Measurements from ENCODE around the gene SLC8A1.

The SLC8A1 gene

DNA sequence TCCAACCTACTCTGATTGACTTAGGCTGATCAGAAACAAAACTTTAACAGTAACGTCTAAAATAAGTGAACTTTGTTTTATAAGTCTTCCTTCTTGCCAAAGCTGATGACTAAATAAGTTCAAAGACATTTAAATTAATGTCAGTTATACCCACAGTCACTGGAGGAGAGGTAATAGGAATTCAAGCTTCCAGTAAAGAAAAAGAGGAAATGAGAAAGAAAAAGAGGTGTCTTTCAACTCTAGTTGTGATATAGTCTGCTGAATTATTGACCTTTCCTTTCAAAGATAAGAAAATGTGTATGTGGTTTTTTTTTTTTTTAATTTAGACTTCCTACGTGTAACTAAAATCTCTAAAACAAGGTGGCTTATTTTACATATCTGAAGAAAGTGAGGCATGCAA lies 191.5 kb downstream of the SLC8A1 start:
- no peak for DNase-seq

DNA sequence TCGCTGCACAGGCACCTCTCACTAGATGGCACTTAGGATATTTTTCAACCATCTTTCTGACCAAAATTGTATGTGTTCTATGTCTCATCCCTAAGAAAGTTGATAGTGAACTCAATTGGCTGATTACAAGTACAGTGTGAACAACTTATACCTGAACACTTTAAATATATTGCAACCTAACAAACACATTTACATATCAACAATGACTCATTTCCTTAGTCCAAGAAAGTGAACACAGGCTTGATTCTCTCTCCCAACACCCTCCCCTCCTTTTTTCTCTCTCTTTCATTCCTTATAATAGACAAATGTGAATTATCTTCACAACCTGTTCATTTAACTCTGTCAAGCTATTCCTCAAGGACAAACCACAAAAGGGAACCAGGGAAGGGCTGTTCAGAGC lies 192.0 kb downstream of the SLC8A1 start:
- no peak for DNase-seq

DNA sequence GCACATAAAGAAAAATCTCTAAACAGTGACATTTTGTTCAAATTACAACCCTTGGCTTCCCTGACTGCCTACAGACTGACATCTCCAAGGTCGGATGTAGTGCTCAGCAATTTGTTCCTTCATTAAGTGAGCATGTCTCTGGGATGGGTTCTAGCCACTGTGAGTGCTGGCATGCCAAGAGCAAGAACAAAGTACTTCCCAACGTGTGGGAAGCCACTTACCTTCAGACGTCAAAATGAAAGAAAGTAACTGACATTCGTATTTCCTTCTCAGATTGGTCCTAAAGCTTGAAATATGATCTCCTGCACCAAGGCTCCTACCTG lies 193.8 kb downstream of the SLC8A1 start:
- DNase-seq: no peak

DNA sequence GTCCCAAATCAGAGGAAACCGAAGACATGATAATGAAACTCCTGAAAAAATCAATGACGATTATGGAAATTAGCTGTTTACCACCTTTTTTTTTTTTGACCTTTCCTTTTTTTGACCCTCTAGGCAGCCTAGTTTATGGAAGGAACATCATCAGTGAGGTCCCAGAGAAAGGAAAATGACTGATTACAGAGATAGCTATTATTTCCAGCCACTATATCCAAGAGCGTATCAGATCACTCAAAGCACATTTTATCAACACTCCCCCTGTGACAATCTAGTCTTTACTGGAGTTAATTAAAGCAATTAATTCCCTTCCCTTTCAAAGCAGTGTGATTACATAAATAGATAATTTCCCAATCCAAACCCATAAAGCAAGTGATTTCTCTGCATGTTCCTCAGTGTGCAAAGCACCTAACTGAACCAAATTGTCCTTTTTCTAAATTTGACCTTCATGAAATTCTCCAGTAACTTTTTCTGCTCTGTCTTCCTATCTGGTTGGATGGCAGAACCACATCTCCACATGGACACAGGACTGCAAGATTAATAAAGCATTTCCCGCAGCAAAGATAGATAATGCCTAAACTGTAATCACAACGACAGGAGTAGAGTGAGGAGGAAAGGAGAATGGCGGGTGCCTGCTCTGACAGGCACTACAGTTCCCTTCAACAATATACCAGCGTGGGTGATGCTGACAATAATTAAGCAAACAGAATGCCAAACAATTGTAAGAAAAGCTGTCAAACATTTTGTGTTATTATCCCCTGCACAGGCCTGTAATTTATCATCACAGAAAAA lies 194.4 kb downstream of the SLC8A1 start:
- DNase-seq: no peak

DNA sequence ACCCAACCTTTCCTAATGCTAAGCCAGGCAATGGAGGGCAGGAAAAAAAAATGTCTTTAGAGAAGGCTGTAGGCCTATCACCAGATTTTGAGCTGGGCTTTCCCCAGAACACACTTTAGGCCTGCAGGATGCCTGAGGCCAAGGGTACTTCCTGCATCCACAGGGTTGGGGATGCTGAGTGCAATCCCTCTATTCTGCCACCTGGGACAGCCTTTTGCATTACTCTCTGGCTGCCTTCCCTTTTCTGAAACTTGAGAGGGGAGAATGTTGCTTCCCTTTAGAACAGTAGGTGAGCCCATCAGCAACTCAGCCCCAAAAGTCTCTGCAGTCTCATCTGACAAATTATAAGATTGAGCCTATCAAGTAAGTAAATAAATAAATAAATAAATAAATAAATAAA lies 195.2 kb downstream of the SLC8A1 start:
- DNase-seq: no peak

DNA sequence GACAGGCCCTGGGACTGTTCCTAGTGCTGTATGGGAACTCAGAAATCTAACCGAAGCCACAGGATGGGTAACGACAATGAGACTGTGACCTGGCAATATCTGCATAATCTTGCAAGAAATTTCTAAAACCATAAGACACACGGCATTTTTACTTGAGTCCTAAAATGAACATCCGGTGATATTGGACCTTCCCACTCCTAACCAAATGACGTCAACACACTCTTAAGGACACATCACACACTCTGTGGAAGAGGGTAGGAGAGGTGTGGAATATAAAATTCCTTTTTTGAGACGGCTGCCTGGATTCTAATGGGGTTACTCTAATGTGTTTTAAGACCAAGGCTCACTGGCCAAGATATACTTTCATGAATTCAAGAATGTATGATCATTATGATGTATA lies 195.9 kb downstream of the SLC8A1 start:
- no peak for DNase-seq

DNA sequence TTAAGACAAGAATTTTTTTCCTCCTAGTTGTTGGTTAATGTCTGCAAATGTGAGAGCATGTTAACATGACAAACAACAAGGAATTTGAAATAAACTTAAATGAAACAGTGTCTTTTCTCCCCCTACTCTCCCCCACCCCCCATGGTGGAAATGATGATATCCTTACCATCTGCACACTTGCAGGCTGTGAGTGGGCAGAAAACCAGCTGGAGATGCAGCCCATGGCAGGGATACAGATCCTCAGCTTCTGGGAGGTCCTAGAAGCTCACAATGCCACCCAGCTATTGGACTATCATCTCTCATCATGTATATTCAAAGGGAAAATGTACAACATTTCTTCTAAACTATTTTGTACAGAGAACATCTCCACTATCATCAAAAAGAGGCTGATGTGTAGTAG lies 196.8 kb downstream of the SLC8A1 start:
- DNase-seq: no peak

DNA sequence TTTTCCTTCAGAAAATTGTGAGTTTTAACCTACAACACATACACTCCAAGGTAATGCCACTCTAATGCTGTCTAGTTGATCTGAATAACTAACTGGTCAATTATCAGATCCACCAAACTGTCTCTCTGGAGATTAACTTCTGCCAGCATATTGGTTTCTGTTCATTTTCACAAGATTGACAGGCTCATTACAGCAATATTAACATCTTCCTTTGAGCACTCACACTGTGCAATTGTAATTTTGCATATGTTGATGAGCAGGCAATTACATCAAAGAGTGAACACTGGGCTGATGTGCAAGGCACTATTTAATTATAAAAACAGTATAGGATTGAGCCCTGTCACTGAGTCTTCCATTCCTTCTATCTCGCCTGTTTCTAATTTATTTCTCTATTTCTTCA lies 197.3 kb downstream of the SLC8A1 start:
- DNase-seq: no peak

DNA sequence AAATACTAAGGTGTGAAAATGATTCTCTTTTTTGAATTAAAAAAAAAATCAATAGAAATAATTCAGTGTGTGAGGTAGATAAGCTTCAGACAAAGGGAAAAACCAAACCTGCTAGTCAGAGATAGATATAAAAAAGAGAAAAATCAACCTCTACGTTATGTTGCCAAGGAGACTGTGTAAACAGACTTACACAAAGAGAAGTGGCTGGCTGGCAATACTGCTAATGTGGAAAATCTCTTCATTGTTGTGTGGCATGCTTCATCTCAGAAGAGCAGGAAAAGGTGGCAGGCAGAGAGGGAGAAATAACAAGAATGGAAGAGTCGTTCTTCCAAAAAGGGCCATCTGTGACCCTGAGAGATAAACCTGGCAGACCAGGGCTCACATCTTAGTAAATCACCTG lies 200.8 kb downstream of the SLC8A1 start:
- DNase-seq: no peak

DNA sequence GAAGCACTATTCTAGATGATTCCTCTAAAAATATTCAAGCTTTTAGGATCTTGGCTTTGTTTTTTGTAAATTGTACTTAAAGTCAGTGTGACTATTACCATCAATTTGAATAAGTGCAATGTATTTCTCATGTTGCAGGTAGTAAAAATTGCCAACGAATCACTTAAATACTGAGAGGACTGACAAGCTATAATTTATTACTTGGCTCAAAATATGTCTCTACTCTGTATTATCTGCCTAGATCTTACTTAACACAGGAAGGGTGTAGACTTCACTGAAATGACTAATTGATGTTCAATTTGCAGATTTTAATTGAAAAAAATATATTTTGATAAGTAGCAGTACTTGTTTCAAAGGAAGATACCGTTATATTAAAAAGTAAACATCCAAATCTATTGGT lies 202.3 kb downstream of the SLC8A1 start:
- DNase-seq: no peak

DNA sequence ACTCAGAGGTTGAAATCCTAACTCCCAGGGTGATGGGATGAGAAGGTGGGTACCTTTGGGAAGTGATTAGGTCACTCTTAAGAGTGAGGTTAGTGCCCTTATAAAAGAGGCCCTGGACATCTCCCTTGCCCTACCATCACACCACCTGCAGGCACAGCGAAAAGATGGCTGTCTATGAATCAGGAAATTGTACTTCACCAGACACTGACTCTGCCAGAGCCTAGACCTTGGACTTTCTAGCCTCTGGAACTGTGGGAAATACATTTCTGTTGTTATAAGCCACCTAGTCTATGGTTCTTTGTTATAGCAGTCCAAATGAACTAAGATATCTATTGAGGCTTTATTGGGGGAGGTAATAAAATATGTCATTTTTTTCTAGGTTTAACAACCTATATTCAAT lies 203.6 kb downstream of the SLC8A1 start:
- no peak for DNase-seq

DNA sequence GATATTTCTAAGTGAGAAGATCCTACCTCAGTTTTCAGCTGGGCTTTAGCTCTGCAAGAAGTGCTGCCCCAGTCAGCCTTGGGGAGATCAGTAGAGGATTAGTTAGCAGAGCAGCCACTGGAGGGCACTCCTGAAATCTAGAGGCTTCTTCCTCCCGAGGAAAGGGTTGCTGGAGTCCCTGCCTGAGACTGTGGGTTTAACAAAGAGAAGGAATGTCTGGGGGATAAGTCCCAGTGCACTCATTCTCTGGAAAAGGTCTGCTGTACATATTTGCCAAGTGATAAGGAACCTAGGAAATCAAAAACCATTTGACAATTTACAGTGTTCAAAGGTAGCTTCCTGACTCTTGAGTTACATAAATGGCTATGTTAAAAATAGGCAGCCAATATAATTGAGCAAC lies 207.2 kb downstream of the SLC8A1 start:
- DNase-seq: no peak

DNA sequence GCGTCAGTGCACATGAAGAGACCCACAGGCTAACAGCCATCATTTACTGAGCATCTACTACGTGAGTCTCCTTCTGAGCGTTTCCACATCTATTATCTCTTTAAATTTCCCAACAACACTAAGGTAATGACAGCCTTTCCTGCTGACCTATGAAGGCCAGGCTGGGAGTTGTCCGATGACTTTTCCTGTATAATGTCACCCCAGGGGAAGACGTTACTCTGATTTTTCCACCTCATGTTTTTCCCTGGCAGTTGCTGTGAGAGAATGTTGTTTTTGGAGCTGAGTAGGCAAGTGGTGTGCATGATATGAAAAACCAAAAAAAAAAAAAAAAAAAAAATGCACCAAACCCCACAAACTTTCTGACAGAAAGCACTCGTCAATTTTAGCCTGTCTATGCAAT lies 207.6 kb downstream of the SLC8A1 start:
- DNase-seq: no peak

DNA sequence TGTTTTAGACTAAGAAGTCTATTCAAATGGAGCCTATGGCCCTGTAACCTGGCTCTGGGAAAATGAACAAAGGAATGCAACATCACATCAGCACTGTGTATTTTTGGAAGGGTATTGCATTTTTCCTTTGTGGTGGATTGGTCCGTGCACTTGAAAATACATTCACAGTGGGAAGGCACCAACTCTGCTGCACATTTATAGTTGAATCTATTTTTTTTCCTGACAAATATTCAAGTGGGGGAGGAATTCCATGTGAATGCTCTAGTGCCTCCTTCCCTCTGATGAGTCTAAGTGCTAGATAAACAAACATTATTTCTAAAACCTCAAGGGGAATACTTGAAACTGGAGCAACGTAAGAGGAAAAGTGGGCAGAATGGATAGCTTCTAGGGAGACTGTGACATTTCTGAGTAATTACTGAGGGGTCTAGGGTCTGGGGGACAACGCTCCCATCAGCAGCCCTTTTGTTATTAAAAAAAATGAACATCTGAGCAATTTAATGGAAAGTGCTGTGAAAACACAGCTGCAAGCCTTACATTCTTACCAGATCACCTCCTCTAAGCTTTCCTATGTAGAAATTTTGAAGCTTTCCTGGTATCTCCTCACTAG lies 208.2 kb downstream of the SLC8A1 start:
- no peak for DNase-seq

DNA sequence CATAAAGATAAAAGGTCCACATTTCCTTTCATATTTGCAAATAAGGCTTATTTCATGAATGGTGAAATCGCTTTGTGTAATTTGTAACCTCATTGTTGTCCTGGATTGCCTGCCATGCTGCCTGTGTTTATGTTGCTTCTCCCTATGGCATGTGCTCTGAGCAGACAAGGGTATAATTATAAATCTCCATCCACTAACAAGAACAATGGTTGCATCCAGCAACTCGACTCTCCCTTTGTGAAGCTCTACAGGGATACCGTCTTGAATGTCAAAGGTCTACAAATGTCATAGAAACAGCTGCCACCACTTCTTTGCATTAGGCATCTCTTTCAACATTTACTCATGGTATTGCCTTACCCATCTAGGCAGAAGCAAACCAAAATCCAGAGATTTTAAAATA lies 209.6 kb downstream of the SLC8A1 start:
- DNase-seq: no peak

DNA sequence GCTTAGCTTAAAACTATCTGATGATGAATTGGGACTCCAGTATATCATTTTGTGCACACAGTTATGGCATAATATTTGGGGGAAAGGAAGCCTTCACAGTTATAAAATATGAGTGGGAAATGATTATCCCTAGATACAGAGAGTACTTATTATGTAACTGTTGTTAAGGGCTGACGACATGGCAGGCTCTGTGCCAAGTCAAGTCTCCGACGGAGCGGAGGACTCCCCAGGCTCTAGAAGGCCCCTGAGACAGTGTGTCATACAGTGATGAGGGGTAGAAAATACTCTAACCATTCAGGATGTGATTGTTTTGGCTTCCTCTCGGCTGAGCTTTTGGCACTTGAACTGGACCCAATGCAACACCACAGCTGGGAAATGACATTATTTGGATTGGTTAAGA lies 211.8 kb downstream of the SLC8A1 start:
- DNase-seq: no peak

DNA sequence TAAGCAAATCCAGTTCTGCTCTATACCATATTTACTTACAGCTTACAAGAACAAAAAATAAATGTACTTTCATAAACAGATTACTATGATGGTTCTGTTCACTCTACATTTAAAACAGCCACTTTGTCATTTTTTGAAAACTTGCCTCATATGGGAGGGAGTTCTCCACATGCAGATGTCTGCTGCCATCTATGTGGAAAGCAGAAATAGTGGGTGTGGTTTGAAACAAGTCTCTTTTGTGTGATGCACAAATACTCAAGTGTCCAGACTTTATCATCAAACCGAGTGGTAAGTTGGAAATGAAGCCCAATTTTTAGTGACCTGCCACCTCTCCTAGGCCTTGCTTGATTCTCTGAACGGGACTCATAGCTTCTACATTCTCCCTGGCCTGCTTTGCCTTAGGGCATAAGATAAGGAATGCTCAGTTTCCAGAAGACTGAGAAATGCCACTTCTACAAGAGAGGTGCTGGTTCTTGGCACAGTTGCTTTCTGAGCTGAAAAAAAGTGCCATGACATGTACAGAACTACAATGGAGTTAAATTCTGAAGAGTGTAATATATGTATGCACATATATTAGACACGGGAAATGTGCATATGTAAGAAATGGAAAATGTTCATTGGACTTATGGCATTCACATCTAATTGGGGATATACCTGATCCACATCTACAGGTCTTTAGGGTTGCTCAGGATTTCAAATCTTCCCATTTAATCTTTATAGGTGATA lies 221.0 kb downstream of the SLC8A1 start:
- no peak for DNase-seq

DNA sequence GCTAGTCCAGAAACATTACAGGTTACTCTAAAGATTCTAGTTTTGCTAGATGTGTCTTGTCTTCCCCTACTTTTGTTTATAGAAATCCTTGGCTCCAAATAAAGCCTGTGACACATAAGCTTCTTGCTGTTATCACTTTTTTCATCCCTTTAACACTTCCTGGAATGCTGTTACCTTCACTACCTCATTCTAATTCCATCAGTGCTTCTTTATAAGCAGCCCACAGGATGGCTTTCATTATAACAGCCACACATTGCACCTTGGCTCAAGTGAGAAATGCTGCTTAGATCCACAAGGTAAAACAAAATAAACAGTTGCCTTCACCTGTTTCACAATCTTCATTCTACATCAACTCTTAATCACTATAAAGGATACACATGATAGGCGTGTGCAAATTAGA lies 221.7 kb downstream of the SLC8A1 start:
- no peak for DNase-seq

DNA sequence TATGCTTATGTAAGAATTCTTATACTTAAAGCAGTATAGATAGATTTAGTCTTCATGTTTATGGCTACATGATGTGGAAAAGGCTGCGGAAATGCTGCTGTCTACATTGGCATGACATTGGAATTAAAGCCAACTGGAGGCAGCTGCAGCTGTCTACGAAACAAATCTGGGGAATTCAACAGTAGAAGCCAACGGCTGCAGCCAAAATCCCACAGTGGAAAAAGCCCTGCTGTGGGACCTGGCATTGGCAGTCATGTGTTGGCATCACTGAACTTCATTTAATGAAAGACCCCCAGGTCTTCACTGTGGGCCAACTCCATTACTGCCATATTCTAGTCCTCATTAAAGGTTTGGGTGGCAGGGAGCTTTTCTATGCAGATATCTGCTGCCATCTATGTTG lies 223.6 kb downstream of the SLC8A1 start:
- DNase-seq: no peak

DNA sequence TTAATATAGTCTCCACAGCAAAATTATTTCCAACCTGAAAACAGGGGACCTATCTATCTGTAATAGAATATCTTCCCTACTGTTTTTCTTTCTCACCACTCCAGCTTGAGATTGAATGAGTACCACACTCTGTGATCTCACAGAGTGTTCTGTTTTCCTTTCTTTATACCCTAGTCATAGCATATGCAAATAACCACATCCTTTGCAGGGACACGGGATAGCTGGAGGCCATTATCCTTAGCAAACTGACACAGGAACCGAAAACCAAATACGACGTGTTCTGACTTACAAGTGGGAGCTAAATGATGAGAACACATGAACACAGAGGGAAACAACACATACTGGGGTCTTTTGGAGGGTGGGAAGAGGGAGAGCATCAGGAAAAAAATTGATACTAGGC lies 224.7 kb downstream of the SLC8A1 start:
- DNase-seq: no peak

DNA sequence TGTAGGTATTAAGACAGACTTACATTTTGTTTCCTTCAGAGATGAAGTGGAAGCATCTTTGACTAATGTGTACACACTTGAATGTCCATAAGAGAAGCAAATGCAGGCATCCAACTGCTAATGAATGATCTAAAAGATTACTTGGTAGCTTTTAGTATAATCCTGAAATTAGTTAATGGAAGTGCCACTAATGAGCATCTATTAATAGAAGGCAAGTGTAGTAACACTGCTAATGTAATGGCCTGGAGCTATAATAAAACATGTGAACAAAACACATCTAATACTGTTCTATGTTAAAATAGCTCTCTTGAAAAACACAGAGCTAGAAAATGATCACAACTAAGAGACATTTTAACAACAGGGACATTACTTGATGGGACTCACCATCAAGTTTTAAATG lies 225.3 kb downstream of the SLC8A1 start:
- DNase-seq: no peak

DNA sequence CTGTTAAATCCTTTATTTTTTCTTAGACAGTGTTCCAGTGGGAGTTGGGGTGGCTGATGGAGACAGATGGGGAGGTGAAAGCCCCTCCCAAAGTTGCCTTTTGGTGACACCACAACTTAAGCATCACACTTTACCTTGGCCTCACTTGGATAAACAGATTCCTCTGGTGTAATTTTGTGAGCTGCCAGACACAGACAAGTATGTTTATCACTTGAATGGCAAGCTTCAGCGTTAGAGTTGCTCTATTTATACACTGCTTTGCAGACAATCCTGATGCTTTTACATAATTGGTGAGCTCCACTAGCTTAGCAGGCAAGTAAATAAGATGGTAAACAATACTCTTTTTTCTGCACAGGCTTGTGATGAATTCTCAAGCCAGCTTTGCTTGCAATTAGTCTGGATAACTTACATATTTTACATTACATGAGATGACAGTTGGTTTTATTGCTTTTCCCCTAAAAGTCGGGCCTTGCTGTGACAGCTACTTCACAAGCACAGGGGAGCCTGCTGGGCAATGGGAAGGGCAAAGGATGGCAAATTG lies 226.2 kb downstream of the SLC8A1 start:
- no peak for DNase-seq

DNA sequence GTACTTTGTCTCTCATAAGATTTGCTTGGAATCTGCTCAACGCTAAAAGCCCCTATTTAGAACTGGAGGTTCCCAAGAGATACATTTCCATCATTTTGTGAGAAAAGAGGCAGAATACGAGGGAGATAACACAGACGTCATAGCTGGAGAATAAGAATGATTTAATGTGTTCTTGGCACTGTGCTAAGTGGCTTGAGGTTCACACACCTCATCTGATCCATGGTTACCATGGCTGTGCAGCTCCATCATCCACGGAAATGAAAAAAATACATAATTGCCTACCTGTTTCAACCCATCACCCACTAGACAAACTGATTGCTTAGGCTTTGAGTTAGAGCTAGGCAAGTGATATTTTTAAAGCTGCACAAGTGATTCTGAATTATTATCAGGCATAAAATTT lies 227.6 kb downstream of the SLC8A1 start:
- DNase-seq: no peak
